ENCODE data around the gene NOTCH1. TPM values are rescaled to one million over a fixed set of nuclear protein-coding genes. Genes with fewer than 3 reads are reported as not detected.
"Not testable (repeated sequence)": the region's sequence is repeated elsewhere in the genome, so short reads cannot be mapped to it uniquely, and the experiment has no call there.

Gene NOTCH1
- total RNA-seq, 1 experiment from 2014 or later: 53.4 TPM

GRCh38 chr9:136575626-136576268, 29.9 kb upstream of the NOTCH1 start:
- Mint-ChIP-seq H3K9me3 (ENCODE audit: unreplicated experiment) (no peaks in the 10 kb centered on the region), H3K4me3 (ENCODE audit: unreplicated experiment) (no peak overlapping the region), H3K36me3 (ENCODE audit: insufficient read depth, unreplicated experiment) (no peaks in the 10 kb centered on the region), H3K27ac (ENCODE audit: low read depth, unreplicated experiment) (no peak overlapping the region), H3K4me1 (ENCODE audit: insufficient read depth, unreplicated experiment) (peaks cover 16% of the 10 kb centered on the region), H3K27me3 (ENCODE audit: insufficient read depth, unreplicated experiment) (no peaks in the 10 kb centered on the region)
- CTCF ChIA-PET: no interaction called here
- no peak for DNase-seq (ENCODE audit: unreplicated experiment)
- intact Hi-C loops (cut with micrococcal nuclease): no loop called here
- POLR2A ChIA-PET: interaction anchor here (0.7 to 1.5 kb wide), 3 partner anchors 11 to 28 kb away, joined by 3 to 5 read pairs (median 3); no protein-coding TSS in a partner anchor
- TF ChIP-seq CTCF (IDR thresholded peaks at IDR 0.05; ENCODE audit: unreplicated experiment): no peak
- BruUV-seq (replicated peaks): no TSS peak

- CTCF ChIA-PET: interaction anchor here (0.6 kb wide), 1 partner anchor 637 kb away, joined by 5 read pairs; no protein-coding TSS in a partner anchor
- DNase-seq (ENCODE audit: unreplicated experiment); POLR2A ChIA-PET; H3K27me3 Mint-ChIP-seq (ENCODE audit: insufficient read depth, unreplicated experiment); H3K36me3 Mint-ChIP-seq (ENCODE audit: insufficient read depth, unreplicated experiment); H3K9me3 Mint-ChIP-seq (ENCODE audit: unreplicated experiment); intact Hi-C loops (cut with micrococcal nuclease); H3K27ac Mint-ChIP-seq (ENCODE audit: low read depth, unreplicated experiment); BruUV-seq (replicated peaks); H3K4me3 Mint-ChIP-seq (ENCODE audit: unreplicated experiment): not testable (repeated sequence)
- peaks cover 14% of the 10 kb centered on the region for H3K4me1 Mint-ChIP-seq (ENCODE audit: insufficient read depth, unreplicated experiment)
Observed at GRCh38 chr9:136574606-136575005, 28.8 kb upstream of the NOTCH1 start.

GRCh38 chr9:136572828-136573625, 27.2 kb upstream of the NOTCH1 start:
- Mint-ChIP-seq H3K4me1 (ENCODE audit: insufficient read depth, unreplicated experiment) (peaks cover 17% of the 10 kb centered on the region), H3K27me3 (ENCODE audit: insufficient read depth, unreplicated experiment) (no peaks in the 10 kb centered on the region), H3K9me3 (ENCODE audit: unreplicated experiment) (no peaks in the 10 kb centered on the region), H3K27ac (ENCODE audit: low read depth, unreplicated experiment) (no peak overlapping the region), H3K4me3 (ENCODE audit: unreplicated experiment) (no peak overlapping the region), H3K36me3 (ENCODE audit: insufficient read depth, unreplicated experiment) (no peaks in the 10 kb centered on the region)
- POLR2A ChIA-PET: interaction anchor here (0.7 to 1.4 kb wide), 2 partner anchors 31 to 990 kb away, joined by 4 to 5 read pairs; no protein-coding TSS in a partner anchor
- DNase-seq (ENCODE audit: unreplicated experiment): no peak
- BruUV-seq (replicated peaks): no TSS peak
- no peak for TF ChIP-seq CTCF (IDR thresholded peaks at IDR 0.05; ENCODE audit: unreplicated experiment)
- CTCF ChIA-PET: interaction anchor here (0.7 kb wide), 1 partner anchor 85 kb away, joined by 3 read pairs; no protein-coding TSS in a partner anchor
- intact Hi-C loops (cut with micrococcal nuclease): no loop called here

- TF ChIP-seq CTCF (IDR thresholded peaks at IDR 0.05; ENCODE audit: unreplicated experiment): no peak
- ChIA-PET CTCF (interaction anchor here (0.7 kb wide), 1 partner anchor 84 kb away, joined by 3 read pairs; no protein-coding TSS in a partner anchor), POLR2A (interaction anchor here (1.0 kb wide), 1 partner anchor 25 kb away, joined by 3 read pairs; no protein-coding TSS in a partner anchor)
- H3K36me3 Mint-ChIP-seq (ENCODE audit: insufficient read depth, unreplicated experiment): no peaks in the 10 kb centered on the region
- H3K27ac Mint-ChIP-seq (ENCODE audit: low read depth, unreplicated experiment): no peak overlapping the region
- no TSS peak for BruUV-seq (replicated peaks)
- no peaks in the 10 kb centered on the region for H3K27me3 Mint-ChIP-seq (ENCODE audit: insufficient read depth, unreplicated experiment)
- H3K9me3 Mint-ChIP-seq (ENCODE audit: unreplicated experiment): no peaks in the 10 kb centered on the region
- intact Hi-C loops (cut with micrococcal nuclease): no loop called here
- H3K4me3 Mint-ChIP-seq (ENCODE audit: unreplicated experiment): no peak overlapping the region
- DNase-seq (ENCODE audit: unreplicated experiment): no peak
- H3K4me1 Mint-ChIP-seq (ENCODE audit: insufficient read depth, unreplicated experiment): peaks cover 21% of the 10 kb centered on the region
Observed at GRCh38 chr9:136572003-136572827, 26.4 kb upstream of the NOTCH1 start.

Data from MCF 10A (cell line).